Endometrium (tissue), 2 donors: ENCODE results near the gene PSD4.

Experiments used
- FAIRE-seq: peaks from 2 replicates; lab custom pipeline; 2012; peaks lifted over from hg19 to GRCh38; lab: Jason Lieb, UNC
- donor health status: control.
- donor health status: control.

Gene PSD4

GRCh38 chr2:113173542-113174375, at the start of gene PSD4:
PSD4 (plus strand) TSS chr2:113173971; CDS start chr2:113182457, 8,486 bp downstream.
- no peak for FAIRE-seq

- FAIRE-seq: no peak
Observed at GRCh38 chr2:113124181-113124961, 49.4 kb upstream of the PSD4 start.

- no peak for FAIRE-seq
Observed at GRCh38 chr2:113124984-113125855, 48.6 kb upstream of the PSD4 start.

GRCh38 chr2:113126845-113127645, 46.7 kb upstream of the PSD4 start, which contains the start of gene IL1RN:
IL1RN (plus strand) TSS chr2:113127598; CDS start chr2:113127625, 27 bp downstream.
- FAIRE-seq: no peak

GRCh38 chr2:113127646-113128570, 45.9 kb upstream of the PSD4 start:
- no peak for FAIRE-seq

GRCh38 chr2:113129519-113130078, 44.2 kb upstream of the PSD4 start:
- FAIRE-seq: no peak

- FAIRE-seq: no peak
Observed at GRCh38 chr2:113131352-113132185, 42.2 kb upstream of the PSD4 start.

DNA sequence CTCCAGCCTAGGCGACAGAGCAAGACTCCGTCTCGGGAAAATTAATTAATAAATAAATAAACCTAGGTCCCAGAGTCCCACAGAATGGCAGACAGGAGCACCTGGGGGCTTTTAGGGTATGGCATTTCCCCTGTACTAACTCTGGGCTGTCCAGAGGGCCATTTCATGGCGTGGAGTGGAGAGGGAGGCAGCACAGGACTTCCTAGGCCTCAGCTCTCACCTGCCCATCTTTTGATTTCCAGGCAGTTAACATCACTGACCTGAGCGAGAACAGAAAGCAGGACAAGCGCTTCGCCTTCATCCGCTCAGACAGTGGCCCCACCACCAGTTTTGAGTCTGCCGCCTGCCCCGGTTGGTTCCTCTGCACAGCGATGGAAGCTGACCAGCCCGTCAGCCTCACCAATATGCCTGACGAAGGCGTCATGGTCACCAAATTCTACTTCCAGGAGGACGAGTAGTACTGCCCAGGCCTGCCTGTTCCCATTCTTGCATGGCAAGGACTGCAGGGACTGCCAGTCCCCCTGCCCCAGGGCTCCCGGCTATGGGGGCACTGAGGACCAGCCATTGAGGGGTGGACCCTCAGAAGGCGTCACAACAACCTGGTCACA, 41.3 kb upstream of the PSD4 start:
- FAIRE-seq: no peak

DNA sequence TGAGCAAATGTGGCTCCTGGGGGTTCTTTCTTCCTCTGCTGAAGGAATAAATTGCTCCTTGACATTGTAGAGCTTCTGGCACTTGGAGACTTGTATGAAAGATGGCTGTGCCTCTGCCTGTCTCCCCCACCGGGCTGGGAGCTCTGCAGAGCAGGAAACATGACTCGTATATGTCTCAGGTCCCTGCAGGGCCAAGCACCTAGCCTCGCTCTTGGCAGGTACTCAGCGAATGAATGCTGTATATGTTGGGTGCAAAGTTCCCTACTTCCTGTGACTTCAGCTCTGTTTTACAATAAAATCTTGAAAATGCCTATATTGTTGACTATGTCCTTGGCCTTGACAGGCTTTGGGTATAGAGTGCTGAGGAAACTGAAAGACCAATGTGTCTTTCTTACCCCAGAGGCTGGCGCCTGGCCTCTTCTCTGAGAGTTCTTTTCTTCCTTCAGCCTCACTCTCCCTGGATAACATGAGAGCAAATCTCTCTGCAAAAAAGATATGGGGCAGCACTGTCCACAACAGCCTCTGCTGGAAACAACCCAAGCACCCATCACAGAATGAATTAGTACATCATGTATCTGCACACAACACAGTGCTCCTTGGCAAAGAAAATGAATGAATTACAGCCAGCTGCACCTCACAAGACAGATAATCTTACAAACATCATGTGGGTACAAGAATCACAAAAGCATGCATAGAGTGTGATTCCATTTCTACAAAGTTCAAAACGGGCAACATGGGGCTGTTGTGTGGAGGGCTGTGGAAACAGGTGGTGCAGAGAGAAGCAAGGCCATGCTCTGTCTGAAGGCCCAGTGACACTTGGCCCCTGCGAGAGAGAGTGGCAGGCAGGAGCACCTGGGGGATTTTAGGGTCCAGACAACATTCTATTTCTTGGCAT, 39.8 kb upstream of the PSD4 start:
- FAIRE-seq: no peak

- no peak for FAIRE-seq
Observed at GRCh38 chr2:113134717-113135116, 39.1 kb upstream of the PSD4 start.

DNA sequence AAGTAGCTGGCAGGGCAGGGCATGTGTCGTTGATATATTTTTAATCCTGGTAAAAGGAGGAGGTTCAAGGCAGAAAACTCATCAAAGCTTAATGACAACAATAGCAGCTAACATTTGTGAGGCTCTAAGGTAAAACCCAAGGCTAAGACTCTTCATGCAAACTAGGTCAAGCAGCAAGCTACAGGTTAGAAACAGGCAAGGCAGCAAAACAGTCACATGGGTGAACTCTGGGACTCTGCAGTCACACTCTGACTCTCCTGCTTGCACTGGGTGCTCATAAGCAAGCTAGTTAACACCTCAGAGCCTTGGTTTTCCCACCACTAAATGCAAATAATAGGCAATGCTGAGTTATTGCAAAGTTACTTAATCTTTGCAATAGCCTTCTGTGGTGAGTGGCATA, 38.5 kb upstream of the PSD4 start:
- no peak for FAIRE-seq

GRCh38 chr2:113136828-113137775, 36.7 kb upstream of the PSD4 start:
- FAIRE-seq: no peak

DNA sequence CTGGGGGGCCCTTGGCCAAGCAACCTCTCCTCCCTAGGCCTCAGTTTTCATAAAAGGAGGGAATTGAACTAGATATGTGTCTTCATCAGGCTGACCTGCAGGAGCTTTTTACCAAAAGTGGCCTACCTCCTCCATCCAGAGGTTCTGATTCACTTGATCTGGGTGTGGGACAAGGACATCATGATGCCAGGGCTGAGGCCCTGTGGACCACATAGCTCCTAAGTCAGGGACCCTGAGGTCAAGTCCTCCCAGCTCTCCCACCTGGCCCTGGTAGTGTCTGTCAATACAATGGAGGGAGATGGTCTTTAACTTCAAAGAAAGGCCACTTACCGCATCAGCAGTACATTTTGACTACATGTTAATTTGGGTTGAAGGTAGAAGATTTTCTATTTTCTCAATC, 35.9 kb upstream of the PSD4 start:
- no peak for FAIRE-seq

- no peak for FAIRE-seq
Observed at GRCh38 chr2:113138428-113139322, 35.1 kb upstream of the PSD4 start.

GRCh38 chr2:113141451-113141850, 32.3 kb upstream of the PSD4 start:
- no peak for FAIRE-seq
